IMR-90 (cell line): ENCODE measurements around the gene PXT1. TPM values are rescaled to one million over a fixed set of nuclear protein-coding genes. Genes with fewer than 3 reads are reported as not detected.

Source experiments
- ATAC-seq: fragments of 200-7000 bp; cut with Tn5 transposase; 2 replicates; pipeline ENCODE4 v1.9.1; 2020; ENCODE audit warnings: low read depth, mild to moderate bottlenecking, moderate library complexity
- BruUV-seq: library from RNA; stranded (reverse); fragments of 400-500 nt; replicated peaks from 2 replicates; lab custom pipeline; 2021; lab: Mats Ljungman, UMichigan
- CTCF ChIA-PET: fragments of 300-600 bp; formaldehyde crosslinking; extraction: SDS; loops from one replicate; lab custom pipeline; 2021; ENCODE audit warnings: antibody characterized with exemption; lab: Yijun Ruan, JAX
- POLR2A ChIA-PET: fragments of 300-600 bp; sonication (Branson Sonifier 250); formaldehyde crosslinking; loops from one replicate; lab custom pipeline; 2022; ENCODE audit warnings: antibody characterized with exemption; ENCODE audit not compliant: unreplicated experiment; lab: Charles Lee
- DNase-seq: peaks from one replicate; pipeline ENCODE4 v3.0.0; 2013
- H2AFZ ChIP-seq: replicated peaks from 2 replicates; pipeline ENCODE3; 2013; ENCODE audit warnings: low read length, mild to moderate bottlenecking; ENCODE audit not compliant: poor library complexity
- H2AK5ac ChIP-seq: 2 replicates; pipeline ENCODE4 v1.6.1; 2013; ENCODE audit warnings: low read depth, low read length, inconsistent platforms
- H2AK9ac ChIP-seq: replicated peaks from 2 replicates; pipeline ENCODE3; 2013; ENCODE audit warnings: mild to moderate bottlenecking, low read depth, low read length, moderate library complexity; ENCODE audit not compliant: poor library complexity
- H2BK120ac ChIP-seq: 2 replicates; pipeline ENCODE4 v1.6.1; 2013; ENCODE audit warnings: low read depth, low read length, inconsistent platforms
- H2BK15ac ChIP-seq: 3 replicates; pipeline ENCODE4 v1.6.1; 2013; ENCODE audit warnings: low read depth, low read length, inconsistent platforms
- H2BK20ac ChIP-seq: 2 replicates; pipeline ENCODE4 v1.6.1; 2013; ENCODE audit warnings: low read depth, mild to moderate bottlenecking, inconsistent platforms, low read length, moderate library complexity
- H2BK5ac ChIP-seq: 2 replicates; pipeline ENCODE4 v1.6.1; 2013; ENCODE audit warnings: mild to moderate bottlenecking, low read depth, low read length, inconsistent platforms; ENCODE audit not compliant: poor library complexity, severe bottlenecking
- H3K14ac ChIP-seq: replicated peaks from 2 replicates; pipeline ENCODE4 v1.6.1; 2013; ENCODE audit warnings: low read depth, low read length, inconsistent platforms
- H3K18ac ChIP-seq: 2 replicates; pipeline ENCODE4 v1.6.1; 2013; ENCODE audit warnings: low read depth, low read length, control low read depth
- H3K23ac ChIP-seq: 2 replicates; pipeline ENCODE4 v1.6.1; 2013; ENCODE audit warnings: low read depth, low read length, inconsistent platforms
- H3K27ac ChIP-seq: 2 replicates; pipeline ENCODE4 v1.5.1; 2013; ENCODE audit warnings: mild to moderate bottlenecking, control low read depth, low read length; ENCODE audit not compliant: insufficient read depth
- H3K27me3 ChIP-seq: 2 replicates; pipeline ENCODE4 v1.6.1; 2013; ENCODE audit warnings: low read length; ENCODE audit not compliant: control insufficient read depth, insufficient read depth
- H3K36me3 ChIP-seq: 2 replicates; pipeline ENCODE4 v1.6.1; 2013; ENCODE audit warnings: low read length, mixed read lengths; ENCODE audit not compliant: control insufficient read depth, insufficient read depth
- H3K4ac ChIP-seq: 2 replicates; pipeline ENCODE4 v1.6.1; 2013; ENCODE audit warnings: low read depth, low read length, inconsistent platforms
- H3K4me1 ChIP-seq: 2 replicates; pipeline ENCODE4 v1.6.1; 2013; ENCODE audit warnings: low read length, mixed read lengths; ENCODE audit not compliant: control insufficient read depth, insufficient read depth
- H3K4me2 ChIP-seq: 2 replicates; pipeline ENCODE4 v1.6.1; 2013; ENCODE audit warnings: low read depth, mild to moderate bottlenecking, control low read depth, low read length, moderate library complexity
- H3K4me3 ChIP-seq: 2 replicates; pipeline ENCODE4 v1.5.1; 2013; ENCODE audit warnings: low read depth, mild to moderate bottlenecking, control low read depth, low read length, moderate library complexity; ENCODE audit not compliant: insufficient read depth
- H3K56ac ChIP-seq: 2 replicates; pipeline ENCODE4 v1.6.1; 2013; ENCODE audit warnings: low read length, inconsistent platforms; ENCODE audit not compliant: insufficient read depth; ENCODE audit errors: extremely low read depth
- H3K79me1 ChIP-seq, 2 experiments: 2 replicates each; pipeline ENCODE4 v1.6.1; 2013; ENCODE audit warnings: low read length in 2 of 2, inconsistent platforms in 1 of 2, low read depth in 1 of 2
- H3K9ac ChIP-seq: 2 replicates; pipeline ENCODE4 v1.6.1; 2013; ENCODE audit warnings: low read depth, low read length, control low read depth
- H3K9me1 ChIP-seq: 2 replicates; pipeline ENCODE4 v1.6.1; 2013; ENCODE audit warnings: low read length, inconsistent platforms; ENCODE audit not compliant: insufficient read depth
- H3K9me3 ChIP-seq: 2 replicates; pipeline ENCODE4 v1.6.1; 2013; ENCODE audit warnings: low read length; ENCODE audit not compliant: control insufficient read depth, insufficient read depth
- H4K20me1 ChIP-seq: 2 replicates; pipeline ENCODE4 v1.6.1; 2013; ENCODE audit warnings: low read length, inconsistent platforms; ENCODE audit not compliant: insufficient read depth
- H4K5ac ChIP-seq: 2 replicates; pipeline ENCODE4 v1.6.1; 2013; ENCODE audit warnings: mild to moderate bottlenecking, low read depth, low read length, control low read depth
- H4K8ac ChIP-seq, 2 experiments: 2 replicates each; pipeline ENCODE4 v1.6.1; 2013; ENCODE audit warnings: low read depth in 2 of 2, low read length in 2 of 2, control low read depth in 1 of 2, inconsistent platforms in 1 of 2
- H4K91ac ChIP-seq: 2 replicates; pipeline ENCODE4 v1.6.1; 2013; ENCODE audit warnings: low read depth, low read length, inconsistent platforms; ENCODE audit not compliant: insufficient read depth
- CHD1 ChIP-seq: IDR thresholded peaks from 2 replicates; pipeline ENCODE4 v1.6.1; 2012; ENCODE audit warnings: low read depth, low read length, improper control_type of control experiment
- MXI1 ChIP-seq: IDR thresholded peaks from 2 replicates; pipeline ENCODE4 v1.6.1; 2012; ENCODE audit warnings: low read depth, mild to moderate bottlenecking, low read length, moderate library complexity, borderline replicate concordance
- NFE2L2 ChIP-seq: fragments of 150-350 bp; IDR thresholded peaks from 2 replicates; pipeline ENCODE4 v1.6.1; 2016; ENCODE audit warnings: low read depth, mild to moderate bottlenecking, low read length
- POLR2A ChIP-seq: IDR thresholded peaks from 2 replicates; pipeline ENCODE4 v1.6.1; 2012; ENCODE audit warnings: mild to moderate bottlenecking, low read depth, low read length
- RCOR1 ChIP-seq: IDR thresholded peaks from 2 replicates; pipeline ENCODE4 v1.6.1; 2012; ENCODE audit warnings: mild to moderate bottlenecking, low read length, improper control_type of control experiment; ENCODE audit not compliant: insufficient replicate concordance
- RFX5 ChIP-seq: IDR thresholded peaks from 2 replicates; pipeline ENCODE4 v1.8.0; 2012; ENCODE audit warnings: low read depth, mild to moderate bottlenecking, low read length, moderate library complexity
- WGBS, 2 experiments: methylation state at CpG; one replicate each; pipeline versions ENCODE4 v1.1.5 to v1.1.7; 2013; ENCODE audit warnings: missing lambda C conversion rate in 2 of 2; ENCODE audit not compliant: insufficient read length in 1 of 2; ENCODE audit errors: extremely low coverage in 2 of 2; 5-methylcytosine and 5-hydroxymethylcytosine counted together
- dilution Hi-C: fragments of 300-500 bp; cut with HindIII; formaldehyde crosslinking; loops from one replicate; pipeline ENCODE4 v1.14.3; 2018; ENCODE audit warnings: low sequenced_read_pairs; ENCODE audit not compliant: unreplicated experiment
- in situ Hi-C: fragments of 300-500 bp; cut with MboI; formaldehyde crosslinking; loops from 3 replicates; pipeline ENCODE4 v1.14.3; 2019; ENCODE audit warnings: low sequenced_read_pairs, inconsistent platforms, mixed read lengths
- intact Hi-C: fragments of 100-400 bp; cut with micrococcal nuclease; formaldehyde crosslinking; loops from 2 replicates; pipeline ENCODE4 v1.10.0; 2022
- polyA plus RNA-seq, 3 experiments: library from polyadenylated mRNA; depleted of rRNA; stranded (reverse); fragments of >200 nt; gene quantifications; 2 replicates each; pipeline ENCODE4 v1.2.3, GENCODE V29; 2012; ENCODE audit warnings: low replicate concordance in 1 of 3
- total RNA-seq: library from RNA; depleted of rRNA; stranded (reverse); fragments of >200 nt; gene quantifications from 2 replicates; pipeline ENCODE4 v1.2.3, GENCODE V29; 2012

The PXT1 gene
- total and polyA plus RNA-seq, 2 of the 4 experiments (the other 2 are of a cell fraction), result not detected

- Histone ChIP-seq H2AK5ac (peak overlapping the region; percentile 94), H3K36me3 (no peaks in the 10 kb centered on the region), H3K23ac (peak overlapping the region; percentile 90; the same call in 1 of the 2 replicates), H4K91ac (peak overlapping the region; percentile 92), H2BK15ac (peak overlapping the region; percentile 71; the same call in 2 of the 3 replicates), H3K9me3 (no peaks in the 10 kb centered on the region; the same call in 1 of the 2 replicates), H3K4ac (peak overlapping the region; percentile 98), H2BK120ac (peak overlapping the region; percentile 98), H2AK9ac (no peak overlapping the region), H3K4me2 (peak overlapping the region; percentile 26; the same call in 1 of the 2 replicates), H3K27me3 (no peaks in the 10 kb centered on the region), H3K9ac (no peak overlapping the region), H3K56ac (peak overlapping the region; percentile 80), H2BK5ac (peak overlapping the region; percentile 93), H2BK20ac (peak overlapping the region; percentile 97), H3K27ac (peak overlapping the region; percentile 69), H4K5ac (peak overlapping the region; percentile 40; the same call in 1 of the 2 replicates), H3K9me1 (peaks cover 6% of the 10 kb centered on the region; the same call in 1 of the 2 replicates), H3K4me1 (peaks cover 12% of the 10 kb centered on the region), H3K14ac (peak overlapping the region; percentile 94), H3K4me3 (no peak overlapping the region), H2AFZ (peak overlapping the region; percentile 73), H3K18ac (peak overlapping the region; percentile 58; the same call in 1 of the 2 replicates), H4K20me1 (no peaks in the 10 kb centered on the region), H3K79me1 (peaks cover 5 to 7% of the 10 kb centered on the region in 2 experiments; a peak in 2 of 4 replicates), H4K8ac (peak overlapping the region in 1 of 2 experiments; percentile 91; a peak in 2 of 4 replicates)
- dilution Hi-C loops, result no loop called here
- no TSS peak for BruUV-seq
- DNase-seq (peak; percentile 63), ATAC-seq (peak; percentile 64)
- ChIA-PET CTCF (interaction anchor here (1.0 to 1.2 kb wide), 2 partner anchors 9 to 147 kb away, joined by 4 read pairs; no protein-coding TSS in a partner anchor), POLR2A (no interaction called here)
- no peak for TF ChIP-seq RFX5
- no peak for TF ChIP-seq RCOR1
- no peak for TF ChIP-seq MXI1
- no peak for TF ChIP-seq NFE2L2
- TF ChIP-seq POLR2A, result no peak
- no peak for TF ChIP-seq CHD1
- intact Hi-C loops, result no loop called here
- in situ Hi-C loops, result no loop called here
- no CpG with 5 or more reads among the region's 4 CpGs for WGBS, 2 experiments
These were observed 10.4 kb downstream of the PXT1 start for GRCh38 chr6:36432151-36432671.
